Ishikawa (cell line): ENCODE results near the gene C9orf40.
A peak's percentile ranks its signal among the peaks of the same experiment; 100 is the strongest.

Experiments
- CEBPB ChIP-seq: IDR thresholded peaks from 2 replicates; pipeline ENCODE4 v1.6.1; 2012
- CREB1 ChIP-seq: IDR thresholded peaks from 2 replicates; pipeline ENCODE4 v1.6.1; 2012; ENCODE audit warnings: low read depth
- EGR1 ChIP-seq: IDR thresholded peaks from 2 replicates; pipeline ENCODE4 v1.6.1; 2012
- EP300 ChIP-seq: IDR thresholded peaks from 2 replicates; pipeline ENCODE4 v1.6.1; 2012; ENCODE audit warnings: borderline replicate concordance
- FOXM1 ChIP-seq: IDR thresholded peaks from 2 replicates; pipeline ENCODE4 v1.6.1; 2012; ENCODE audit warnings: low read depth, borderline replicate concordance
- MAX ChIP-seq: IDR thresholded peaks from 2 replicates; pipeline ENCODE4 v1.6.1; 2012
- NFIC ChIP-seq: IDR thresholded peaks from 2 replicates; pipeline ENCODE4 v1.6.1; 2012
- RAD21 ChIP-seq: IDR thresholded peaks from 2 replicates; pipeline ENCODE4 v1.6.1; 2012; ENCODE audit warnings: low read depth
- REST ChIP-seq: IDR thresholded peaks from 2 replicates; pipeline ENCODE4 v1.6.1; 2012; ENCODE audit warnings: low read depth, mild to moderate bottlenecking
- TAF1 ChIP-seq: IDR thresholded peaks from 2 replicates; pipeline ENCODE4 v1.6.1; 2012; ENCODE audit warnings: low read depth, mild to moderate bottlenecking
- TCF12 ChIP-seq: IDR thresholded peaks from 2 replicates; pipeline ENCODE4 v1.6.1; 2012; ENCODE audit warnings: low read depth
- TEAD4 ChIP-seq: IDR thresholded peaks from 2 replicates; pipeline ENCODE4 v1.6.1; 2012
- USF1 ChIP-seq: IDR thresholded peaks from 2 replicates; pipeline ENCODE4 v1.6.1; 2012
- YY1 ChIP-seq: IDR thresholded peaks from 2 replicates; pipeline ENCODE4 v1.6.1; 2012; ENCODE audit warnings: low read depth
- ZBTB7A ChIP-seq: IDR thresholded peaks from 2 replicates; pipeline ENCODE4 v1.6.1; 2012; ENCODE audit warnings: low read depth

The C9orf40 gene

GRCh38 chr9:74949859-74950855 is 2.6 kb downstream of the C9orf40 start:
- TF ChIP-seq TEAD4 (no peak), EGR1 (no peak), REST (no peak), YY1 (no peak), FOXM1 (no peak), TCF12 (no peak), NFIC (no peak), USF1 (no peak), CEBPB (no peak)

- TF ChIP-seq USF1 = no peak
- TF ChIP-seq EGR1 = no peak
- no peak for TF ChIP-seq FOXM1
Measured at GRCh38 chr9:74948937-74949336, 3.8 kb downstream of the C9orf40 start.

GRCh38 chr9:74946686-74947085 is 6.0 kb downstream of the C9orf40 start:
- TF ChIP-seq ZBTB7A (no peak), NFIC (no peak), EGR1 (no peak), CEBPB (no peak)

GRCh38 chr9:74942801-74943200 is 9.9 kb downstream of the C9orf40 start:
- no peak for TF ChIP-seq CEBPB
- no peak for TF ChIP-seq TEAD4
- TF ChIP-seq TAF1 = no peak
- TF ChIP-seq EP300 = no peak
- no peak for TF ChIP-seq RAD21
- no peak for TF ChIP-seq ZBTB7A
- TF ChIP-seq NFIC = no peak
- TF ChIP-seq MAX = no peak
- TF ChIP-seq FOXM1 = no peak
- no peak for TF ChIP-seq YY1
- no peak for TF ChIP-seq CREB1
- no peak for TF ChIP-seq REST
- TF ChIP-seq EGR1 = no peak
- no peak for TF ChIP-seq USF1
- no peak for TF ChIP-seq TCF12

GRCh38 chr9:74940600-74940999 is 12.1 kb downstream of the C9orf40 start:
- 0 out of 2 replicates have a peak, but pooled peaks have one; percentile 7 for TF ChIP-seq RAD21
- no peak for TF ChIP-seq EGR1

- TF ChIP-seq CREB1 (no peak), YY1 (no peak), CEBPB (no peak), MAX (no peak), RAD21 (no peak), ZBTB7A (no peak), TAF1 (no peak), FOXM1 (no peak), TCF12 (no peak)
Measured at GRCh38 chr9:74935008-74935407, 17.7 kb downstream of the C9orf40 start.
